Karpas-422 (cell line): ENCODE measurements around the gene SPAG16. TPM values are rescaled to one million over a fixed set of nuclear protein-coding genes. Genes with fewer than 3 reads are reported as not detected.
A peak's percentile ranks its signal among the peaks of the same experiment; 100 is the strongest.

ENCODE experiments used
- DNase-seq: peaks from one replicate; pipeline ENCODE4 v3.0.0-alpha.2; 2015
- H2AFZ ChIP-seq: fragments of 200-600 bp; sonication (generic); 2 replicates; pipeline ENCODE4 v1.6.1; 2014; ENCODE audit warnings: antibody characterized with exemption, low read length, mixed read lengths
- H3K27ac ChIP-seq: fragments of 200-600 bp; sonication (generic); 2 replicates; pipeline ENCODE4 v1.5.1; 2014; ENCODE audit warnings: mild to moderate bottlenecking, low read length, moderate library complexity
- H3K27me3 ChIP-seq: fragments of 200-600 bp; sonication (generic); 2 replicates; pipeline ENCODE4 v1.6.1; 2014; ENCODE audit warnings: low read length, mixed read lengths
- H3K36me3 ChIP-seq: fragments of 200-600 bp; sonication (generic); 2 replicates; pipeline ENCODE4 v1.6.1; 2014; ENCODE audit warnings: low read length, mixed read lengths; ENCODE audit not compliant: insufficient read depth
- H3K4me1 ChIP-seq: fragments of 200-600 bp; sonication (generic); 2 replicates; pipeline ENCODE4 v1.6.1; 2014; ENCODE audit warnings: mild to moderate bottlenecking, low read length, mixed read lengths
- H3K4me2 ChIP-seq: fragments of 200-600 bp; sonication (generic); 2 replicates; pipeline ENCODE4 v1.6.1; 2014; ENCODE audit warnings: low read length, low read depth, mild to moderate bottlenecking; ENCODE audit not compliant: poor library complexity, severe bottlenecking
- H3K4me3 ChIP-seq: fragments of 200-600 bp; sonication (generic); 2 replicates; pipeline ENCODE4 v1.5.1; 2014; ENCODE audit warnings: mild to moderate bottlenecking, antibody characterized with exemption, low read length, mixed read lengths
- H3K79me2 ChIP-seq: fragments of 200-600 bp; sonication (generic); 2 replicates; pipeline ENCODE4 v1.6.1; 2014; ENCODE audit warnings: mild to moderate bottlenecking, low read length, mixed read lengths
- H3K9ac ChIP-seq: fragments of 200-600 bp; sonication (generic); 2 replicates; pipeline ENCODE4 v1.6.0; 2014; ENCODE audit warnings: low read length
- H3K9me2 ChIP-seq: fragments of 200-600 bp; sonication (generic), shearing (Covaris generic); replicated peaks from 2 replicates; pipeline ENCODE4 v1.6.0; 2014; ENCODE audit warnings: mild to moderate bottlenecking, low read length, moderate library complexity; ENCODE audit not compliant: insufficient read depth
- H3K9me3 ChIP-seq: fragments of 300-700, 200-600 bp; sonication (generic); 2 replicates; pipeline ENCODE4 v1.6.1; 2014; ENCODE audit warnings: low read length, mixed read lengths
- H4K20me1 ChIP-seq: fragments of 200-600 bp; sonication (generic); 2 replicates; pipeline ENCODE4 v1.6.1; 2014; ENCODE audit warnings: mild to moderate bottlenecking, antibody characterized with exemption, low read length, low read depth; ENCODE audit not compliant: insufficient read depth
- total RNA-seq: library from RNA; depleted of rRNA; stranded (reverse); fragments of >200 nt; shearing (Covaris generic); gene quantifications from 2 replicates; pipeline ENCODE4 v1.2.3, GENCODE V29; 2014; ENCODE audit warnings: low replicate concordance

The SPAG16 gene
- total RNA-seq, 1 experiment from 2014 or later: 67.8 TPM

DNA sequence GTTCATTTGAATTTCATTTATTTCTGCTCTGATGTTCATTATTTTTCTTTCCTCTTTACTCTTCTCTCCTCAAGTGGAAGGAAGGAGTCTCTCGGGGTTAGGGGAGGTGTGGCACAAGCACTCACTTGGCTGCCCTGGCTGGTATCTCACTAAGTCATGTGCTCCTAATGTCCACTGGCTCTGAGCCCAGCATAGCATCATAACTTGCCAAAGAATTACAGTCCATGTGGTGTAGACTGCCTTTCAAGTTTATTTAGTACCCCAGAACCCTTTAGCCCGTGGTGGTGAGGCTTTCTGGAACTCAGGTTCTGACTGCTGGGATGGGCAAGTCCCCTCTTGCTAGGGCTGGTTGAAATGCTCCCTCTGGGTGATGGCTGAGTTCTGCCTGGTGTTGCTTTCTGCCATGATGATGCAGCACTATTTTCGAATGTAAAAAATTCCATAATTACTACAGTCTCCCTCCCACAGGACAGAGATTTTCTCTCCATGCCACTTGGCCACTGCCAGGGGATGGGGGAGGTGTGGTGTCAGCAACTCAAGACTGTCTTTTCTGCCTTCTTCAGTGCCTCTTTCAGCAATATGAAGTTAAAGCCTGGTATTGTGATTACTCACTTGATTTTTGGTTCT, 22.2 kb downstream of the SPAG16 start:
- Histone ChIP-seq H2AFZ (no peak overlapping the region), H3K27ac (no peak overlapping the region), H3K9me3 (peaks cover 14% of the 10 kb centered on the region), H3K4me3 (no peak overlapping the region), H3K79me2 (no peaks in the 10 kb centered on the region; the same call in 1 of the 2 replicates), H3K9ac (no peak overlapping the region), H3K27me3 (no peaks in the 10 kb centered on the region), H3K4me2 (no peak overlapping the region), H3K4me1 (no peaks in the 10 kb centered on the region; the same call in none of the 2 replicates), H3K36me3 (peaks cover 44% of the 10 kb centered on the region), H4K20me1 (no peaks in the 10 kb centered on the region), H3K9me2 (no peaks in the 10 kb centered on the region)
- DNase-seq: no peak

DNA sequence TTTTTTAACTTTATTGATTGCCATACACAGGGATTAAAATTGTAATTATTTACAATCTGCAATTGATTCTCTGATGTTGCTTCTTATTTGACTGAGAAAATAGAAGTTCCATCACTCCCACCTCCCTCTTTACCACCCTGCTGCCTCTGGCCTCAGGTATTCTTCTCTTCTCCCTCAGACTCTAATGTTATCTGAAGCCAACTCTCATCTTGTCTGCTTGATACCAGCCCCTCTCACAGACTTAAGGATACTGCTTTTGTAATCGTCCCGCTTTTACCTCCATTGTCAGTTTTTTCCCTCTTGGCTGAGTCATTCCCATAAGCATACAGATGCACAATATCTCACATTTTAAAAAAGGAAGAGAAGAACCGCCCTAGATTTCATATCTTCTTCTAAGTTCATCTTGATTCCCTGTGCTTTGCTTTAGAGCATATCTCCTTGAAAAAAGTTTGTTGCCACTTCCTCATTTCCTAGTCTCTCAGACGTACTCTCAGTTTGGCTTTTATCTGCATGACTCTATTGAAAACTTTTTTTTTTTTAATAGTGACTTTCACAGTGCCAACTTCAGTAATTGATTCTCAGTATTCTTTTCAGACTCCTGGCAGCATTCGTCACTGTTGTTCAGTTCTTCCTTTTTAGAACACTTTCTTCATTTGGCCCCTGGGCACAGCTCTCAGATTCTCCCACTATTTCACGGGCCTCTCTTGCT, 31.1 kb downstream of the SPAG16 start:
- Histone ChIP-seq H3K9me2 (no peaks in the 10 kb centered on the region), H3K79me2 (no peaks in the 10 kb centered on the region), H3K36me3 (peaks cover 12% of the 10 kb centered on the region), H3K4me3 (no peak overlapping the region), H3K27me3 (no peaks in the 10 kb centered on the region), H3K9ac (no peak overlapping the region), H3K27ac (no peak overlapping the region), H3K4me2 (no peak overlapping the region), H2AFZ (no peak overlapping the region), H3K9me3 (no peaks in the 10 kb centered on the region), H4K20me1 (no peaks in the 10 kb centered on the region), H3K4me1 (peaks cover 9% of the 10 kb centered on the region; the same call in 1 of the 2 replicates)
- no peak for DNase-seq

- peaks cover 9% of the 10 kb centered on the region; the same call in 1 of the 2 replicates for H3K4me1 ChIP-seq
These were observed 31.9 kb downstream of the SPAG16 start for GRCh38 chr2:213316001-213316735.

DNA sequence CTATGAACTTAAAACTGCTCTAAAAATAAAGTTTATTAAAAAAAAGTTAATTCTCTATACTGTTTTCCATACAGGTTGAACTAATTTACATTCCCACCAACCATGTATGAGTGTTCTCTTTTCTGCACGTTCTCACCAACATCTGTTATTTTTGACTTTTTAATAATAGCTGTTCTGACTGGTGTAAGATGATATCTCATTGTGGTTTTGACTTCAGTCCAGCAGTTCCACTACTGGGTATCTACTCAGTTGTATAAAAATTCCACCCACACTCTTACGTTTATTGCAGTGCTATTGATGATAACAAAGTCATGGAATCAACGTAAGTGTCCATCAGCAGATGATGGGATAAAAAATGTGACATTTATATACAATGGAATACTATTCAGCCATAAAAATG, 33.7 kb downstream of the SPAG16 start:
- no peak overlapping the region for H3K27ac ChIP-seq
- peaks cover 9% of the 10 kb centered on the region; the same call in 1 of the 2 replicates for H3K4me1 ChIP-seq
- no peaks in the 10 kb centered on the region for H3K9me3 ChIP-seq
- H3K4me2 ChIP-seq: no peak overlapping the region
- no peak overlapping the region for H2AFZ ChIP-seq
- H3K79me2 ChIP-seq: no peaks in the 10 kb centered on the region
- H3K36me3 ChIP-seq: peaks cover 16% of the 10 kb centered on the region
- no peak for DNase-seq
- H4K20me1 ChIP-seq: no peaks in the 10 kb centered on the region
- no peak overlapping the region for H3K4me3 ChIP-seq
- H3K9me2 ChIP-seq: no peaks in the 10 kb centered on the region
- H3K9ac ChIP-seq: no peak overlapping the region
- no peaks in the 10 kb centered on the region for H3K27me3 ChIP-seq

More at GRCh38 chr2:213316001-213316735, 31.9 kb downstream of the SPAG16 start:
- no peaks in the 10 kb centered on the region for H3K27me3 ChIP-seq
- no peak overlapping the region for H2AFZ ChIP-seq
- no peak overlapping the region for H3K4me2 ChIP-seq
- H3K9me3 ChIP-seq: no peaks in the 10 kb centered on the region
- no peaks in the 10 kb centered on the region for H4K20me1 ChIP-seq
- H3K79me2 ChIP-seq: no peaks in the 10 kb centered on the region
- H3K36me3 ChIP-seq: peaks cover 12% of the 10 kb centered on the region
- DNase-seq: no peak
- H3K27ac ChIP-seq: no peak overlapping the region
- no peaks in the 10 kb centered on the region for H3K9me2 ChIP-seq
- H3K4me3 ChIP-seq: no peak overlapping the region
- H3K9ac ChIP-seq: no peak overlapping the region

DNA sequence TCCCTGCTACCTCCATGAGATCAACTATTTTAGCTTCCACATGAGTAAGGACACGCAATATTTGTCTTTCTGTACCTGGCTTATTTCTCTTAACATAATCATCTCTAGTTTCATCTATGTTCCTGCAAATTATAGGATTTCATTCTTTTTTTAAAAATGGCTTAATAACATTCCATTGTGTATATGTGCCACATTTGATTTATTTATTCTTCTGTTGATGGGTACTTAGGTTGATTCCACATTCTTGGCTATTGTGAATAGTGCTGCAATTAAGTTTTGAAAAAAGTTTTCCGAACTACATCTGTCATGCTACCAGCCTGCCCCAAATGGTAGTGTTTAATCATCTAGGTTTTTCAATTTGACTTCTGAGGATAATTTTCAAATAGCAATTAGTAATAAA, 36.3 kb downstream of the SPAG16 start:
- Histone ChIP-seq H3K4me2 (no peak overlapping the region), H2AFZ (no peak overlapping the region), H3K79me2 (no peaks in the 10 kb centered on the region), H3K36me3 (peaks cover 19% of the 10 kb centered on the region), H3K9me3 (no peaks in the 10 kb centered on the region), H3K4me1 (peaks cover 9% of the 10 kb centered on the region; the same call in 1 of the 2 replicates), H3K9me2 (no peaks in the 10 kb centered on the region), H3K27ac (no peak overlapping the region), H4K20me1 (no peaks in the 10 kb centered on the region), H3K9ac (no peak overlapping the region), H3K4me3 (no peak overlapping the region), H3K27me3 (no peaks in the 10 kb centered on the region)
- DNase-seq: no peak

DNA sequence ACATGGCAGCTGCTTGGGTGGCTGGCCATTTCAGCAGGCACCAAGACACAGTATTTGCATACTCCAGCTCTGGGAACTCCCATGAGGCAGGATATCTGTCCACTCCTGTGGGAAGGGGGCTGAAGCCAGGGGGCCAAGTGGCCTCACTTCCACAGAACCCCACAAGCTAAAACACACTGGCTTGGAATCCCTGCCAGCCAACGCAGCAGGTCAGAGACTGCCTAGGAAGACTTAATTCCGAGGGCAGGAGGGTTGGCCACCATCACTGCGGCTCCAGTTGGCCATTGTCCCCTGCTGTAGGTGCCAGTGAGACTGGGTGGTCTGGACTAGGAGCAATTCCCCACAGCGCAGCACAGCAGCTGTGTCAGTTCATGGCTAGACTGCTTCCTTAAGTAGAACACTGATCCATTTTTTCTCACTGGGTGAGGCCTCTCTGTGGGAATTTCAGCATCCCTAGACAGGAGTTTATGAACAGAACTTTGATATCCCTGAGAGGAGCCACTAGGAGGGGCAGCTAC, 52.0 kb downstream of the SPAG16 start:
- Histone ChIP-seq H3K4me1 (no peaks in the 10 kb centered on the region), H3K4me2 (no peak overlapping the region), H3K27me3 (no peaks in the 10 kb centered on the region), H3K27ac (no peak overlapping the region), H4K20me1 (no peaks in the 10 kb centered on the region), H3K79me2 (no peaks in the 10 kb centered on the region), H3K9me3 (0 out of 2 replicates have a peak, but pooled peaks cover 4% of the 10 kb centered on the region), H2AFZ (no peak overlapping the region), H3K4me3 (no peak overlapping the region), H3K36me3 (no peaks in the 10 kb centered on the region), H3K9ac (no peak overlapping the region), H3K9me2 (no peaks in the 10 kb centered on the region)
- DNase-seq: no peak

GRCh38 chr2:213353419-213353818, 69.2 kb downstream of the SPAG16 start:
- Histone ChIP-seq H2AFZ (no peak overlapping the region), H3K36me3 (no peaks in the 10 kb centered on the region), H3K9me3 (no peaks in the 10 kb centered on the region; the same call in 1 of the 2 replicates), H3K27me3 (no peaks in the 10 kb centered on the region), H3K4me3 (no peak overlapping the region), H3K4me1 (no peaks in the 10 kb centered on the region), H3K9me2 (no peaks in the 10 kb centered on the region), H3K79me2 (no peaks in the 10 kb centered on the region), H3K4me2 (no peak overlapping the region), H4K20me1 (no peaks in the 10 kb centered on the region), H3K9ac (no peak overlapping the region), H3K27ac (no peak overlapping the region)
- no peak for DNase-seq

- no peak overlapping the region for H3K4me2 ChIP-seq
- no peaks in the 10 kb centered on the region for H3K27me3 ChIP-seq
- H3K79me2 ChIP-seq: no peaks in the 10 kb centered on the region
- peak; percentile 20 for DNase-seq
- H3K27ac ChIP-seq: no peak overlapping the region
- H3K9ac ChIP-seq: no peak overlapping the region
- no peak overlapping the region for H2AFZ ChIP-seq
- no peaks in the 10 kb centered on the region for H3K36me3 ChIP-seq
- no peaks in the 10 kb centered on the region for H3K9me3 ChIP-seq
- no peaks in the 10 kb centered on the region for H3K9me2 ChIP-seq
- H3K4me3 ChIP-seq: no peak overlapping the region
- H4K20me1 ChIP-seq: no peaks in the 10 kb centered on the region
- no peaks in the 10 kb centered on the region for H3K4me1 ChIP-seq
These were observed 92.4 kb downstream of the SPAG16 start for GRCh38 chr2:213376644-213377043.
